Gastrocnemius medialis (tissue), 4 donors: ENCODE measurements around the gene FAM76A. TPM values are rescaled to one million over a fixed set of nuclear protein-coding genes. Genes with fewer than 3 reads are reported as not detected.

ENCODE experiments used
- ATAC-seq, 2 donors: fragments of 150-250 bp; one replicate each; pipeline ENCODE4 v1.9.1; 2016
- DNase-seq, 2 donors: peaks; one replicate each; pipeline ENCODE4 v3.0.0-alpha.2; 2019
- H3K27ac ChIP-seq, 4 donors: fragments of 200-600 bp; sonication (generic); 1 replicate in 1 of 4; 2 replicates in 3 of 4; pipeline ENCODE4 v1.5.1; 2016 to 2018; ENCODE audit warnings: mild to moderate bottlenecking in 2 of 4, moderate library complexity in 1 of 4
- H3K27me3 ChIP-seq, 3 donors: fragments of 200-600 bp; sonication (generic) in 2 of 3; 1 replicate in 1 of 3; 2 replicates in 2 of 3; pipeline versions ENCODE4 v1.5.1 to v1.6.0; 2016 to 2019; ENCODE audit warnings: mild to moderate bottlenecking in 1 of 3, moderate library complexity in 1 of 3
- H3K36me3 ChIP-seq, 2 donors: fragments of 200-600 bp; sonication (generic) in 1 of 2; one replicate each; pipeline ENCODE4 v1.5.1; 2017 to 2018
- H3K4me1 ChIP-seq, 2 donors: fragments of 200-600 bp; sonication (generic) in 1 of 2; one replicate each; pipeline ENCODE4 v1.5.1; 2016 to 2017; ENCODE audit warnings: mild to moderate bottlenecking in 2 of 2
- H3K4me3 ChIP-seq, 4 donors: fragments of 200-600 bp; sonication (generic) in 3 of 4; 1 replicate in 1 of 4; 2 replicates in 3 of 4; pipeline ENCODE4 v1.5.1; 2016 to 2019; ENCODE audit warnings: mild to moderate bottlenecking in 2 of 4
- H3K9me3 ChIP-seq, 3 donors: fragments of 200-600 bp; sonication (generic) in 2 of 3; 1 replicate in 1 of 3; 2 replicates in 2 of 3; pipeline ENCODE4 v1.5.1; 2016 to 2019
- POLR2A ChIP-seq, 2 donors: fragments of 450-650 bp; IDR thresholded peaks; one replicate each; pipeline ENCODE4 v1.6.1; 2017; ENCODE audit warnings: antibody characterized with exemption in 2 of 2, mild to moderate bottlenecking in 2 of 2, moderate library complexity in 2 of 2
- in situ Hi-C, 4 donors: fragments of 200-750 bp; cut with MboI; loops; one replicate each; pipeline versions ENCODE4 v1.15.0 to v1.8.0; 2017; ENCODE audit warnings: low sequenced_read_pairs in 4 of 4
- intact Hi-C: fragments of 100-400 bp; cut with DNase I; formaldehyde crosslinking; loops from one replicate; pipeline ENCODE4 v1.15.1; 2023; ENCODE audit warnings: low total_unique reads
- total RNA-seq, 4 donors: library from RNA; depleted of rRNA; stranded (reverse); fragments of >200 nt; gene quantifications; one replicate each; pipeline versions ENCODE4 v1.1.0 to v1.2.3, GENCODE V29; 2016
- TF ChIP-seq, protein P1 (sequence below), 5 experiments: fragments of 450-650 bp in 3 of 5; fragments of 200-600 bp in 2 of 5; sonication (generic) in 2 of 5; IDR thresholded peaks in 4 of 5; conservative IDR thresholded peaks in 1 of 5; 1 replicate in 4 of 5; 2 replicates in 1 of 5; pipeline ENCODE4 v1.5.1; 2016 to 2019; ENCODE audit warnings: antibody characterized with exemption in 5 of 5, mild to moderate bottlenecking in 3 of 5, moderate library complexity in 3 of 5

The FAM76A gene
- total RNA-seq, 4 donors from 2014 or later = 9.4 to 20.0 (median 15.5) TPM

DNA sequence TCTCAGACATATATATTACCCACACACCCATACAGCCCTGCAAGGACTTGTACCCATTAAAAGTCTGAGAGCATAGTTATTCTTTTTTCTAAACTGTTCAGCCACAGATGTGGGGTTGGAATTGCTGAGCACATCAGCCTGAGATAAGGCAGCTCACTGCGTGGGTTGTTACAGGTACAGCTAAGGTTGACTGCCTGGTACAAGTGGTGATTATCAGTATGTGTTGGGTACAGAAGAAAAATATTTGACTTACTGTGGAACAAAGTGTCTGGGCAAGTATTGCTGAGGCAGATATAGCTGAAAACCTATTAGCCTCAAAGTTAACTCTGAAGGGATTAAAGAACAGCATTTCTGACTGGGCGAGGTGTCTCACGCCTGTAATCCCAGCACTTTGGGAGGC, 52.3 kb downstream of the FAM76A start:
- no peak for TF ChIP-seq POLR2A (IDR thresholded peaks at IDR 0.05)
- TF ChIP-seq, protein P1, sequence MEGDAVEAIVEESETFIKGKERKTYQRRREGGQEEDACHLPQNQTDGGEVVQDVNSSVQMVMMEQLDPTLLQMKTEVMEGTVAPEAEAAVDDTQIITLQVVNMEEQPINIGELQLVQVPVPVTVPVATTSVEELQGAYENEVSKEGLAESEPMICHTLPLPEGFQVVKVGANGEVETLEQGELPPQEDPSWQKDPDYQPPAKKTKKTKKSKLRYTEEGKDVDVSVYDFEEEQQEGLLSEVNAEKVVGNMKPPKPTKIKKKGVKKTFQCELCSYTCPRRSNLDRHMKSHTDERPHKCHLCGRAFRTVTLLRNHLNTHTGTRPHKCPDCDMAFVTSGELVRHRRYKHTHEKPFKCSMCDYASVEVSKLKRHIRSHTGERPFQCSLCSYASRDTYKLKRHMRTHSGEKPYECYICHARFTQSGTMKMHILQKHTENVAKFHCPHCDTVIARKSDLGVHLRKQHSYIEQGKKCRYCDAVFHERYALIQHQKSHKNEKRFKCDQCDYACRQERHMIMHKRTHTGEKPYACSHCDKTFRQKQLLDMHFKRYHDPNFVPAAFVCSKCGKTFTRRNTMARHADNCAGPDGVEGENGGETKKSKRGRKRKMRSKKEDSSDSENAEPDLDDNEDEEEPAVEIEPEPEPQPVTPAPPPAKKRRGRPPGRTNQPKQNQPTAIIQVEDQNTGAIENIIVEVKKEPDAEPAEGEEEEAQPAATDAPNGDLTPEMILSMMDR (IDR thresholded peaks at IDR 0.05 in 4 of 5, conservative IDR thresholded peaks at IDR 0.05 in 1 of 5) = no peak
- Histone ChIP-seq H3K27me3 (no peaks in the 10 kb centered on the region), H3K4me3 (no peak overlapping the region), H3K9me3 (no peaks in the 10 kb centered on the region), H3K4me1 (peaks cover 10 to 19% of the 10 kb centered on the region in 2 donors), H3K36me3 (peaks cover 0 to 4% of the 10 kb centered on the region in 2 donors), H3K27ac (no peak overlapping the region)
- ATAC-seq (no peak), DNase-seq (no peak)
- in situ Hi-C loops = no loop called here
- intact Hi-C loops = no loop called here

GRCh38 chr1:27779122-27779521, 53.4 kb downstream of the FAM76A start:
- no peaks in the 10 kb centered on the region for H3K27me3 ChIP-seq
- H3K36me3 ChIP-seq = peaks cover 0 to 4% of the 10 kb centered on the region in 2 donors
- peaks cover 6 to 25% of the 10 kb centered on the region in 2 donors for H3K4me1 ChIP-seq
- TF ChIP-seq, protein P1 (IDR thresholded peaks at IDR 0.05 in 4 of 5, conservative IDR thresholded peaks at IDR 0.05 in 1 of 5) = no peak
- TF ChIP-seq POLR2A (IDR thresholded peaks at IDR 0.05) = no peak
- H3K27ac ChIP-seq = no peak overlapping the region
- no peaks in the 10 kb centered on the region for H3K9me3 ChIP-seq
- in situ Hi-C loops = no loop called here
- H3K4me3 ChIP-seq = no peak overlapping the region
- no peak for DNase-seq
- intact Hi-C loops = no loop called here
- no peak for ATAC-seq

DNA sequence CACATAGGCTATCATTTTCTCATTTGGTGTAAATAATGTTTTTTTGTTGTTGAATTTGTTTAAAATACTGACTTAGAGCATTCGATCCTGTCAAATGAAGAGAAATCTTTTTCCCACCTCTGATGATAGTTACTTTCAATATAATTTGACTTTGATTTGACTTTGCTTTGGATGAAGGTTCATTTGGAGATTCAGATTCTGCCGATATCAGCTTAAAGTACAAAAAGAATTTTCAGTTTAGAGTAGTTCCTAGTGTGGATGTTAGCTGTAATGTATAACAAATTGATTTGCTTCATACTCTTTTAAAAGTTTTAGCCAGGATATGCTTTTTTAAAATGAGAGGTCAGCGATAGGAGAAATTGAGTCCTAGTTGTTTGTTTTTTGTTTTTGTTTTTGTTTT, 57.2 kb downstream of the FAM76A start:
- H3K27me3 ChIP-seq = no peaks in the 10 kb centered on the region
- ATAC-seq (no peak), DNase-seq (no peak)
- TF ChIP-seq, protein P1 (IDR thresholded peaks at IDR 0.05 in 4 of 5, conservative IDR thresholded peaks at IDR 0.05 in 1 of 5) = no peak
- no peak for TF ChIP-seq POLR2A (IDR thresholded peaks at IDR 0.05)
- no peaks in the 10 kb centered on the region for H3K9me3 ChIP-seq
- H3K27ac ChIP-seq = no peak overlapping the region
- H3K4me1 ChIP-seq = peaks cover 3 to 36% of the 10 kb centered on the region in 2 donors
- peaks cover 0 to 4% of the 10 kb centered on the region in 2 donors for H3K36me3 ChIP-seq
- in situ Hi-C loops (no loop called here), intact Hi-C loops (no loop called here)
- H3K4me3 ChIP-seq = no peak overlapping the region

DNA sequence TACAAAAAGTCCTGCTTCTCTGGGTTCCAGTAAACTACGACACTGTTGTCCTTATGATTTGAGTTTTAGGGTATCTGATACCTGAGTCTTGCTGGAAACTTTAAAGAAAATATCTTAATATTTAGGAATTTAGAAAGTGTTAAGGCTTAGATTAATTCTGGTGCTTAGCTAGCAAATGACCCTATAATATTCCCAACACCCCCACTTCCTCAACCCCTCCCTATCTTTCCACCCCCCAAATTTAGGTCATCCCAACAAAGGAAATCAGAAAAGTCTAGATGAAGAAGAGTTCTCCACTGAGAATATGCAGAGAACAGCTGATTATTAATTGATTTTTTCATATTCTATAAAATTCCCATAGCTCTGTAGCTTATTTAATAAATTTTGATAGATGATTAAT, 58.9 kb downstream of the FAM76A start:
- H3K27ac ChIP-seq = no peak overlapping the region
- in situ Hi-C loops = no loop called here
- DNase-seq (no peak), ATAC-seq (no peak)
- intact Hi-C loops = no loop called here
- H3K4me1 ChIP-seq = peaks cover 20 to 52% of the 10 kb centered on the region in 2 donors
- H3K27me3 ChIP-seq = no peaks in the 10 kb centered on the region
- TF ChIP-seq POLR2A (IDR thresholded peaks at IDR 0.05) = no peak
- TF ChIP-seq, protein P1 (IDR thresholded peaks at IDR 0.05 in 4 of 5, conservative IDR thresholded peaks at IDR 0.05 in 1 of 5) = no peak
- H3K4me3 ChIP-seq = no peak overlapping the region
- peaks cover 0 to 4% of the 10 kb centered on the region in 2 donors for H3K36me3 ChIP-seq
- H3K9me3 ChIP-seq = no peaks in the 10 kb centered on the region
